Measurements from ENCODE around the gene CABP1. TPM values are rescaled to one million over a fixed set of nuclear protein-coding genes. Genes with fewer than 3 reads are reported as not detected.
"Not testable (repeated sequence)": the region's sequence is repeated elsewhere in the genome, so short reads cannot be mapped to it uniquely, and the experiment has no call there.

CABP1 gene
- total RNA-seq, 1 donor from 2014 or later = 5.5 TPM

DNA sequence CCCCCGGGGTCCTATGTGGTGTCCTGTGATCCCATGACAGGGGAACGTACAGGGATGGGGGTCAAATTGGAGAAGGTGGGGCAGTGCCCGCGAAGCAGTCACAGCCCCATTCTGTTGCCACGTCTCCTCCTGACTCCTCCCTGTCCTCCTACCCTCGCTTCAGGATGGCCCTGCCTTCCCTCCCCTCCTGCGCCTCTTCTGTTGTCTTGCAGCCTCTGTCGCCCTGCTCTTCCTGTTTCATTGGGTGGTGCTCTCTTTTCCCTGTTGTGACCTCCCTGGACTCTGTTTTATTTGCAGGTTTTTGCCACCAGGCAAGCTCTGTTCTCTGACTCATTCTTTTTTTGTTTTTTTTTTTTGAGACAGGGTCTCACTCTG lies 18.7 kb downstream of the CABP1 start:
- no peak for ATAC-seq
- no peak for DNase-seq (ENCODE audit: missing footprints)
- intact Hi-C loops (cut with DNase I) = no loop called here

DNA sequence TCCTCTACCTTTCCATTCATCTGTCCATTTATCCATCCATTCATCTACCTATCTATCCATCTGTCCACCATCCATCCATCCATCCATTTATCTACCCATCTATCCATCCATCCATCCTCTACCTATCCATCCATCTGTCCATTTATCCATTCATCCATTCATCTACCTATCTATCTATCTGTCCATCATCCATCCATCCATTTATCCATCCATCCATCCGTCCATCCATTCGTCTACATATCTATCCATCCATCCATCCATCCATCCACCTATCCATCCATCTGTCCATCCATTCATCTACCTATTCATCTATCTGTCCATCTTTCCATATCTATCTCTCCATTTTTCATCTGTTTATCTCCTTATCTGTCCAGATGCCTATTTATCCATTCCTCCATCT lies 21.0 kb downstream of the CABP1 start:
- intact Hi-C loops (cut with DNase I) = no loop called here

DNA sequence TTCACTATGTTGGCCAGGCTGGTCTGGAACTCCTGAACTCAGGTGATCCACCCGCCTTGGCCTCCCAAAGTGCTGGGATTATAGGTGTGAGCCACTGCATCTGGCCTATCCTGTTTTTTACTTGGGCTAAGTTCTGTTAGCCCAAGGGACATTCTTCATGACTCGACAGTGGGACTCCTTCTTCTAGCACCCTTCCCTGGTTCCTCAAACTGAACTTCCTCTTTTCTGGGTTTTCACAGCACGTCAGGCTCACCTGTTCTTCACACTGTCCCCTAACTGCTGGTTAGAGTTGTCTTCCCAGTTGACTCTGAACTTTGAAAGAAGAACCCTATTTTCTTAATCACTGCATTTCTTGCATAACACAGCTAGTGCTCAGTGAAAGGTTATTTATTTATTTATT lies 22.5 kb downstream of the CABP1 start:
- DNase-seq (ENCODE audit: missing footprints) = no peak
- intact Hi-C loops (cut with DNase I) = no loop called here
- ATAC-seq = no peak

More for the DNA sequence above, 21.0 kb downstream of the CABP1 start:
- no peak for DNase-seq (ENCODE audit: missing footprints)
- no peak for ATAC-seq

DNA sequence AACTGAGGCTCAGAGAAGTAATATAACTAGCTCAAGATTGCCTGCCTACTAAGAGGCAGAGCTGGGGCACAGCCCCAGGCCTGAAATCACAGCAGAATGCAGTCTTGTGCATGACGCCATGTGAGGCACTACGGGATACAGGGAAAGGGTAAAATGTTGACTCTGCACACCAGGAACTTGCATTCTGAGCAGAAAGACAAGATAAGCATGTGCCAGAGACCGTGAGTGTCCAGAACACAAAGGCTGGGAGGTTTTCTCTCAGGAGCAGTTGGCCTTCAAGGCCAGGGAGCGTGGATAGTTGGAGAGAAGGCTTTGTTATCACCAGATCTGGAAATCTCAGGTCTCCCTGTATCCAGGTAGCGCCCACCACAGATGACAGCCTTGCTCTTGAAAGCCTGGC lies 23.3 kb downstream of the CABP1 start:
- DNase-seq (ENCODE audit: missing footprints) = no peak
- ATAC-seq = no peak
- intact Hi-C loops (cut with DNase I) = no loop called here

DNA sequence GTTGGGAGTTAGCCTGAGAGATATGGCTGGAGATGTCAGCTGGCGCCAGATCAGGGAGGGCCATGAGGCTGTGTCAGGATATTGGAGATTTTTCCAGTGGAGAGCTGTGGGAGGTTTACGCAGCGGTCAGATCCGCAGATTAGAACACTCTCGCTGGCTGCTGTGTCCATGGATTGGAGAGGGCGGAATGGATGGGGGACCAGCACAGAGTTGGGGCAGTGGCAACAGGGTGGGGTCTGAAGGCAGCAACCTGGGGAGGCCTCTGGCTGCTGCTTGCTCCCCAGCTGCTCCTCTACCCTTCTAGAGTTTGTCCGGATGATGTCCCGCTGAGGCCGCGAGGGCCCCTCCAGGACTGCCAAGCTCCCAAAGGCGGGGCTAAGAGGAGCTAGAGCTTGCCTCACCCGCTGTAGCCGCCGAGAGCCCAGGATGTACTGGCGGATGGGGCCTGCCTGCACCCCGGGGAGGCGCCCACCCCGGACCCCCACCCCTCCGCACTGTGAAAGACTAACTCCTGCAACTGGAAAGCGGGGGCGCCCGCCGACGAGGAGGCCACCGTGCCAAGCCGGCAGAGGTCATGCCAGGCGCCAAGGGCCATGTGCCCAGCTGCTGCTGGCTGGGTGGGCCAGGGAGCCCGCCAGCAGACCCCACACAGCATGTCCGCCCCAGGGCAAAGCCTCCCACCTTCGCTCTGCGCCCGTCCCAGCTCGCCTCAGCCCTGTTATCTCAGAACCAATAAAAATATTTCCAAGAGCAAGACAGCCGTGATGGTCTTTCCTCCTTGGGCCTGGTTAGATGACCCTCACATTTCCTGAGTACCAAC lies 26.4 kb downstream of the CABP1 start:
- DNase-seq (ENCODE audit: missing footprints) = no peak
- no peak for ATAC-seq
- intact Hi-C loops (cut with DNase I) = no loop called here

DNA sequence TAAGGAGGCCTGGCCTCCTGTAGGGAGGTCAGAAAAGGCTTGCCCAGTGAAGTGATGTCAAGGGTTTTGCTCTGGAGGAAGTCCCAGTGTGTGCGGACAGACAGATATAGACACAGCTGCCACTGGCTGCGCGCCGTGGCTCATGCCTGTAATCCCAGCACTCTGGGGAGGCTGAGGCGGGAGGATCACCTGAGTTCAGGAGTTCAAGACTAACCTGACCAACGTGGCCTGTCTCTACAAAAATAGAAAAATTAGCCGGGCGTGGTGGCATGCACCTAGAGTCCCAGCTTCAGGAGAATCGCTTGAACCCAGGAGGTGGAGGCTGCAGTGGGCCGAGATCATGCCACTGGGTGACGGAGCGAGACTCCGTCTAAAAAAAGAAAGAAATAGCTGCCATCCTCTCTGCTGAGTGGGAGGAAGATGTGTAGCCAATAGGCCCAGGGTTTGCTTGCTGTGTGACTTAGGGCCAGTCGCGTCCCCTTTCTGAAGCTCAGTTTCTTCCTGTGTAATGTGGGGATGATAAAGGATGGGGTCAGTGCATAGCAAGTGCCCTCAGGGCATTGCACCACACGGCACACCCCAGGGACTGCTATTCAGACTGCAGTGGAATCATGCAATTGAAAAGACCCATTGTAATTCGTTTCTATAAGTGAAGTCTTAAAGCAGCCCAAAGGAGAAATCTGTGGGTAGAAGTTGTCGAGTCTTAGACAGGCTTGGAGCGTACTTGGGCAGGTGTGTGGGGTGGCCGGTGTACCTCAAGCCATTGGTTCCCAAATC lies 27.9 kb downstream of the CABP1 start:
- no peak for DNase-seq (ENCODE audit: missing footprints)
- intact Hi-C loops (cut with DNase I) = no loop called here
- ATAC-seq = no peak

DNA sequence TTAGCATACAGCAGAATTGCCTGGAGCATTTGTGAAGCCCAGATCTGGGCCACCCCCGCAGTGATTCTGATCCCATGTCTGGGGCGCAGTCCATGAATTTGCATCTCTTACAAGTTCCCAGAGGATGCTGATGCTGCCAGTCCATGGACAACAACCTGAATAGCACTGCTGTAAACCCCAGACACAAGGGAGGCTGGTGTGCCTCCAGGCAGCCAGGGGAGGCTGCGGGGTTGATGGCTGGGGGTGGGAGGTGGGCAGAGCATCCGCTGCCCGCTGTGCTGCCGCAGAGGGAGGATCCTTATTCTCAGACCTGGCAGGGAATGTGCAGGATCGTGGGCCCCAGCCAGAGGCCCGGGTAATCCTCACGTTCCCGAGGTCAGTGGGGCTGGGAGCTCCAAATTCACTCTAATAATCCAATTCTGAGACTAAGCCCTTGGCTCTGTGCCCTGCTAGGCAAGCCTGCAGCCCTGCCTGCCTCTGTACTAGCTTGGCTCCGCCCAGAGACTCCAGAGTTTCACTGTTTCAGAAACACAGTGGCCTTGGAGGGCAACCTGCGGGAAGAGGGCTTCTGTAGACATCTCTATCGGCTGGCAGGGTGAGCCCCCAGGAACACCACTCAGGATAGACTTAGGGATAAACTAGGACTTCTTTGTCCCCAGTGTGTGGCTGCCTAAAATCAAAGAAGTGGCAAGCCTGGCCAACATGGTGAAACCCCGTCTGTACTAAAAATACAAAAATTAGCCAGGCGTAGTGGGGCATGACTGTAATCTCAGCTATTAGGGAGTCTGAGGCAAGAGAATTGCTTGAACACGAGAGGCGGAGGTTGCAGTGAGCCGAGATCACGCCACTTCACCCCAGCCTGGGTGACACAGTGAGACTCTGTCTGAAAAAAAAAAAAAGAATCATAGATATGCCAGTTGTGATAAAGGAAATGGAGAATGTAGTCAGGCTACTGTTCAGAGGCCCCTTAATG lies 28.7 kb downstream of the CABP1 start:
- DNase-seq (ENCODE audit: missing footprints) (no peak), ATAC-seq (peak; percentile 52)
- intact Hi-C loops (cut with DNase I) = no loop called here

DNA sequence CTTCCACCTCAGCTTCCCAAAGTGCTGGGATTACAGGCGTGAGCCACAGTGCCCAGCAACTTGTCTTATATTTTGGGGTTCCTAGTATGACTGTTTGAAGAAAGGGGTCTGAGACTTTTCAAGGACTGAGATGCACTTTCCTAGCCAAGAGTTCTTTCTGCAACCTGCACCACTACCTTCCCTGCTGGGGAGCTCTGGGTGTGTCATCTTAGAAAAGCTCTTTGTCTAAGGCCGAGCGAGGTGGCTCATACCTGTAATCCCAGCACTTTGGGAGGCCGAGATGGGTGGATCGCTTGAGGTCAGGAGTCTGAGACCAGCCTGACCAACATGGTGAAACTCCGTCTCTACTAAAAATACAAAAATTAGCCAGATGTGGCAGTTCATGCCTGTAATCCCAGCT lies 29.8 kb downstream of the CABP1 start:
- intact Hi-C loops (cut with DNase I); DNase-seq (ENCODE audit: missing footprints); ATAC-seq: not testable (repeated sequence)

DNA sequence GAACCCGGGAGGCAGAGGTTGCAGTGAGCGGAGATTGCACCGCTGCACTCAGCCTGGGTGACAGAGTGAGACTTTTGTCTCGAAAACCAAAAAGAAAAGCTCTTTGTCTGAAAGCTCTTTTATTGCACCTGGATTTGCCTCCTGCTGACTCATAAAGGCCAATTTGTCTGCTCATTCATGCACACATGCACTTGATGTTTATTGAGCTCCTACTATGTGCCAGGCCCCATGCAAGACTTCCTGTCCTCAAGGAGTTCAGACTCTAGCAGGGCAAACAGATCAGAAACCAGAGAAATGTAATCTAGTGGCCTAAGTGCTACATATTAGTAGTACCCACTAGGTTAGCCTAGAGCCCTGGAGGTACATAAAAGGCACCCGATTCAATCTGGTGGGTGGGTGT lies 30.2 kb downstream of the CABP1 start:
- no peak for ATAC-seq
- DNase-seq (ENCODE audit: missing footprints) = no peak
- intact Hi-C loops (cut with DNase I) = no loop called here

DNA sequence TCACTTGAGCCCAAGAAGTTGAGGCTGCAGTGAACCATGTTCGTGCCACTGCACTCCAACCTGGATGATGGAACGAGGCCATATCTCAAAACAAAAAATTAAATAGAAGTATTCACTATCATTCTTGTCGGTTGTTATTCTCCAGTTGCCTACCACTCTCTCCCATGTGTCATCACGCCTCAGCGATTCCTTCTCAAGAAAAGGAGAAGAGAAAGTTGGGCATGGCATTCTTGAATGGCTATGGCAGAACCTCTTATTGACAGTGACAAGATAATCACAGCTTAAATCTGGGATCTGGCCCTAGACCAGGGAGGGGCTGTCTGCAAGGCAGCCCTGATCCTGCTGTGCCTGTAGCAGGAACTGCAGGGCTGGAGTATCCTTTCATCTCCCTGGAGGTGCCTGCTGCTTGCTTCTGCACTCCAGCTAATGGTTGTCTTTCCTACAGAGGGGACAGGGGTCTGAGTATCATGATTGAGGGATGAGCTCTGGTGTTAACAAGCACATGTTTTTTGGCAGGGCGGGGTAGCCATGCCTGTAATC lies 33.7 kb downstream of the CABP1 start:
- intact Hi-C loops (cut with DNase I) = no loop called here
- no peak for ATAC-seq

DNA sequence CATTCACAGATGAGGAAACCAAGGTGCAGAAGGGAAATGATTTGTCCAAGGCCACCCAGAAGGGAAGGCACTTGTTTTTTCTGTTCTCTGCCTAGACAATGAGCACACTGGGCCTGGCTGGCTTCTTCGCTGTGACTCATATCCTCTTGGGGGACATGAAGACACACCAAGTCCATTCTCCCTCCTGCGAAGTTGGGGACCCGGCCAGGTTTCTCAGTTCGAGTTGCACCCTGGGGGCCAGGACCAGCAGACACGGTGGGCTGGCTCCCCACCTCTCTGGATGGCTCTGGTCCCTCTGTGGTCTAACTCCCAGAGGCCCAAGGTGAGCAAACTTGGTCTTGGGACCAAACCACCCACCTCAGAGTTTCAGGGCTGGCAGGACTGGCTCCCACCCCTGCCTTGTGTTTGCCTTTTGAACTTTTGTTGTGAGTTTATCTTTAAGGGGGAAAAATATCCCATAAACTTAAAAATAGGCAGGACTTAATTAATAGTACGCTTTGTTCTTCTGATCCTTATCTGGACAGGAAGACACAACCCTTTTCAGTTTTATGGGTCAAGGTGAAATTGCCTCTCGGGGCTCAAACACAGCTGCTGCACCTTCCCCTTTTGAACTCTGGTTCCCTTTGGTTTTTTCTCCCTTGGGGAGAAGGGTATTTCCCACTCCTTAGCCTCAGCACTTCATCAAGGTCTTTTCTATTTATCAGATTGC lies 37.5 kb downstream of the CABP1 start:
- intact Hi-C loops (cut with DNase I) = no loop called here
- ATAC-seq = peak; percentile 48

More for the DNA sequence above, 33.7 kb downstream of the CABP1 start:
- no peak for DNase-seq (ENCODE audit: missing footprints)

DNA sequence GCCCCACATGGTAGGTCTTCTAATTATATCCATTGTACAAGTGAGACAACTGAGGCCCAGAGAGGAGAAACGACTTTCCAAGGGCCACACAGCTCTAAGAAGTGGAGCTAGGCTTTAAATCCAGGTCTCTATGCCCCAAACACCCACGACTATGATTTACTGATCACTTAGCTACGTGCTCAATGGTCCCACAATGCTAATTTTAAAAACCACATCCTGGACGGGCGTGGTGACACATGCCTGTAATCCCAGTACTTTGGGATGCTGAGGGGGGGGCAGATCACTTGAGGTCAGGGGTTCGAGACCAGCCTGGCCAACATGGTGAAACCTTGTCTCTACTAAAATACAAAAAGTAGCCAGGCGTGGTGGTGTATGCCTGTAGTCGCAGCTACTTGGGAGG lies 38.1 kb downstream of the CABP1 start:
- no peak for ATAC-seq
- DNase-seq (ENCODE audit: missing footprints) = no peak
- intact Hi-C loops (cut with DNase I) = no loop called here

More for the DNA sequence above, 37.5 kb downstream of the CABP1 start:
- no peak for DNase-seq (ENCODE audit: missing footprints)

DNA sequence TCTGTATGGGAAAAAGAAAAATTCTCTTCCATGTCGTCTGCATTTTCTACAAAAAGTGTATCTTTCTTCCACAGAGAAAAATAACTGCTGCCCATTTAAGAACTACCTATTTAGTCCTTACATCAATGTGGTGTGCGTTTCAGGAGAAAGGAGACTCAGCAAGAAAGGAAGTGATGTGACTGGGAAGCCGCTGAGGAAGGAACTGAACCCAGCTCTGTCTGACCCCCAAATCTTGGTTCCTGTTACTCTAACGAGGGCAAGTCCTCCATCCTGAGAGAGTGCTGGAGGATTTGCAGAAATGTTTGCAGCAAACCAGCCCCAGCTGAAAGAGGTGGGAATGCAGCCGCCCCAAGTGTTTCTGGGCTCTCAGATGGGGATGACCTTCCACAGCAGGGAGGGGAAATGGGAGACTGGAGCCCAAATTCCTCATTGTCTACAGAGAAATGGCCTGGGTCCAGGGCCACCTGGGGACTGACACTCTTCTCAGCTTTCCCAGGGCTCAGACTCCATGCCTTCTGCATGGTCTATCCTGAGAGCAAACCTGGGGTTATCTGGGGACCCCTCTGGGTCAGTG lies 39.8 kb downstream of the CABP1 start:
- intact Hi-C loops (cut with DNase I) = no loop called here
- DNase-seq (ENCODE audit: missing footprints) (no peak), ATAC-seq (no peak)

DNA sequence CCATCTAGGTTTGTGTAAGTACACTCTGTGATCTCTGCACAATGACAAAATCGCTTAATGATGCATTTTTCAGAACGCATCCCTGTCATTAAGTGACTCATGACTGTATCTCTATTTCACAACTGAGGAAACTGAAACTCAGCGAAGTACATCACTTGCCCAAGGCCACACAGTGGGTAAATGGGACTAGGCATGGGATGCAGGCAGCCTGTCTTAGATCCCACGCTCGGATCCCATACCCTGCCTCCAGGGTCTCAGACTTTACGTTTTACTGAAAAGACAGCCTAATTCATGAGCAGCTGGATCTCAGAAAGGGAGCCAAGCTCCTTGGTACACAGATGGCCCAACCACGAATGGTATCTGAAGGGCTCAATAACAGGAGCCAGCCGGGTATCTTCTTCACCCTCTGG lies 44.1 kb downstream of the CABP1 start:
- ATAC-seq = no peak
- intact Hi-C loops (cut with DNase I) = no loop called here
- no peak for DNase-seq (ENCODE audit: missing footprints)

DNA sequence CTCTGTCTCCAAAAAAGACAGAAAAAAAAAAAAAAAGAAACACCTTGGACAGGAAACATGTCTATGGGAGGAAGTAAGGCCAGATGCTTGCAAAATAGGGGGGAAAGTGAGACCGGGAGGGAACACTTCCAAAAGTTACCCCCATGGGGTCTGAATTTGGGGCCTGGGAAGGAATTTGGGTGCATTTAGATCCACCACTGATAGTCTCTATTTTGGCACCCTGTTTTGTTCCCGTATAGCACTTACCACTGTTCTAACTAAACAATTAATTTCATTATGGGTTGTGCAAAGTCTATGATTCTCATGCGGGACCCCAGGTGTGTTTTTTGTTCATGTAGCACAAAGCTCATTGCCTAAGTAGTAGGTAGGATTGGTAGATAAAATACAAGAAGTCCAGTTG lies 45.1 kb downstream of the CABP1 start:
- ATAC-seq (no peak), DNase-seq (ENCODE audit: missing footprints) (no peak)
- intact Hi-C loops (cut with DNase I) = loop anchor here (5.0 kb wide), 1 partner anchor 158 kb away; the partner anchor contains the start of gene COQ5

DNA sequence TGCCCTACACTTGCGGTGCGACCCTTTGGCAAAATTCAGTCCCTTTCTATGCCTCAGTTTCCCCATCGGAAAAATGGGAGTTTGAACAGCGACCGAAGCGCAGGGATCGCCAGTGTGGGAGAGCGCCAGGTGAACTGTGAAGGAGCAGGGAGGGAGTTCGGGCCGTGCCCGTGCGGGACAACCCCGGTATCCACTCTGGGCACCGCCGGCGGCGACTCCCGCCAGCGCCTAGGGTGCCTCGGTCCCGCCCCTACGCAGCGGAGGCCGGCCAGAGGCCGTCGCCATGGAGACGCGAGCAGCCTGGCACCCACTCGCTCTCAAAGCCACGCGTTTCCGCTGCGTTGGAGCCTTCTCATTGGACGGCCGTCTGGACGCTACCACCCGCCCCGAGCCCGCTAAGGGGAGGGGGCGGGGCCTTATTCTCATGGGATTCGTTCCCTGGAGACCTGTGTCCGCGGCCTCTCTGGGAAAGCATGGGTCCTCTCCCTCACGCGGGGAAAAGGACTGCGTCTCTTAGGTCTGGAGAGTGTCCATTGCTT lies 45.8 kb downstream of the CABP1 start:
- intact Hi-C loops (cut with DNase I) = loop anchor here (2.0 to 5.0 kb wide), 2 partner anchors 31 to 159 kb away; partner anchors contain the start of gene COQ5
- DNase-seq (ENCODE audit: missing footprints) = peak; percentile 100
- ATAC-seq = peak; percentile 94

Measured in Right ventricle myocardium inferior (tissue), 1 donor.